ENCODE data around the gene VEGFA.

GRCh38 chr6:43759136-43759906 lies 10.7 kb upstream of the VEGFA start:
- TF ChIP-seq CTCF (IDR thresholded peaks at IDR 0.05; ENCODE audit: poor library complexity, severe bottlenecking) (no peak), EP300 (conservative IDR thresholded peaks at IDR 0.05; ENCODE audit: poor library complexity, severe bottlenecking) (no peak), POLR2AphosphoS5 (IDR thresholded peaks at IDR 0.05) (no peak), RAD21 (conservative IDR thresholded peaks at IDR 0.05) (no peak), EZH2 (IDR thresholded peaks at IDR 0.05; ENCODE audit: borderline replicate concordance, insufficient read depth, low read length, poor library complexity, severe bottlenecking) (no peak), SMC3 (conservative IDR thresholded peaks at IDR 0.05; ENCODE audit: poor library complexity) (no peak), MXI1 (conservative IDR thresholded peaks at IDR 0.05; ENCODE audit: poor library complexity, severe bottlenecking) (no peak)

All from neural cell (in vitro differentiated cells).